Stimulated activated CD4-positive, alpha-beta T cell treated with anti-CD3 and anti-CD28 coated beads, Interleukin-12 subunit alpha, Interleukin-12 subunit beta, amount 100 ng/mL, for 48 hours (primary cell): ENCODE data around the gene DRC7.
"Not testable (repeated sequence)": the region's sequence is repeated elsewhere in the genome, so short reads cannot be mapped to it uniquely, and the experiment has no call there.

ENCODE experiments used
- DNase-seq, 3 donors: peaks; one replicate each; pipeline ENCODE4 v3.0.0-alpha.2; 2020; ENCODE audit warnings: low read depth in 2 of 3, low spot score in 1 of 3

The DRC7 gene

DNA sequence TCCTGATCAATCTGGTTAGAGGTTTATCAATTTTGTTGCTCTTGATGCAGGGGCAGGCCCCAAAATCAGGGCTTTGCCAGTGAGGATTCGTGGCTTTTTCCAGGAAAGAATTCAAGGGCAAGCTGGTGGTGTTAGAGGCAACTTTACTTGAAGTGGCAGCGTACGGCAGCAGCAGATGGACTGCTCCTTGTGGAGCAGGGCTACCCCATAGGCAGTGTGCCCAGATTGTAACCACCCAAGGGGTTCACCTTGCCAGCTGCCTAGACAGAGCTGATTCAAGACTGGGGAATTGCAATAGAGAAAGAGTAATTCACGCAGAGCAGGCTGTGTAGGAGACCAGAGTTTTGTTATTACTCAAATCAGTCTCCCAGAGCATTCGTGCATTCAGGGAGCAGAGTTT lies 16.7 kb downstream of the DRC7 start:
- DNase-seq, result no peak

DNA sequence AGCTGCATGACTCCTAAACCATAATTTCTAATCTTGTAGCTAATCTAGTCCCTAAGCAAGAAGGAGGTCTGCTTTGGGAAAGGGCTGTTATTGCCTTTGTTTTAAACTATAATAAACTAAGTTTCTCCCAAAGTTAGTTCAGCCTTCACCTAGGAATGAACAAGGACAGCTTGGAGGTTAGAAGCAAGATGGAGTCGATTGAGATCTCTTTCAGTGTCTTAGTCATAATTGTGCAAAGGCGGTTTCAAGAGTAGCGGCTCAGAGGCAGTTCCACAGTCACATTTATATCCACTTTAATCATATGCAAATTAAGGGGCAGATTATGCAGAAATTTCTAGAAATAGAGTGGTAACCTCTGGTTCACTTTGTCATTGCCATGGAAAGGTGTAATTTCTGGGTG lies 17.4 kb downstream of the DRC7 start:
- no peak for DNase-seq

DNA sequence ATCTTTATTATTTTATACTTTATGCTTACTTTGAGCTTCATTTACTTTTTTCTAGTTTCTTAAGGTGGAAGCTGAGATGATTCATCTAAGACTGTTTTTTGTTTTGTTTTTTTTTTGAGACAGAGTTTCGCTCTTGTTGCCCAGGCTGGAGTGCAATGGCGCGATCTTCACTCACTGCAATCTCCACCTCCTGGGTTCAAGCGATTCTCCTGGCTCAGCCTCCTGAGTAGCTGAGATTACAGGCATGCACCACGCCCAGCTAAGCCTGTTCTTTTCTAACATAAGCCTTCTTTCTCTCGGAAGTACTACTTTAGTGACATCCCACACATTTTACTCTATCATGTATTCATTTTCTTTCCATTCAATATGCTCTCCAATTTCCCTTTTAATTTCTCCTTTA lies 18.0 kb downstream of the DRC7 start:
- DNase-seq, result not testable (repeated sequence)

- DNase-seq, result no peak
These were observed 19.0 kb downstream of the DRC7 start for GRCh38 chr16:57713596-57713995.

- DNase-seq, result no peak
These were observed 19.4 kb downstream of the DRC7 start for GRCh38 chr16:57714047-57714446.

DNA sequence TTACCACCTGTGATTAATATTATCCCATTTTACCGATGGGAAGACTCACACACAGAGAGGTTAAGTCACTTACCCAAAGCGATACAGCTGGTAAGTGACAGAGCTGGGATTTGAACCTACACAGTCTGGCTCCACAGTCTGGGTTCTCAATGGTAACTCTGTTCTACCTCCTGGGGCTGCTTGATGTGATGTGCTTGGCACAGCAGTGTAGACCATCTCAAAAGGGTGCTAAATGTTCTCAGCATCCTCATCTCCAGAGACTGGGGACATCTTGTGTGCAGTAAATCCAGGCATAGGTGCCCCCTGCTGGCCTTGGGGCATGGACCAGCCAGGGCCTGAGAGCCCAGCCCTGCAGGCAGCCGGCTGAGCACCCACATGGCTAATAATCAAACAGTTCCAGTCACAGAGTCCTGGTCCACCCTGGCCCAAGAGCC lies 25.6 kb downstream of the DRC7 start:
- peak in 2 of 3 donors; percentile 26 to 36 for DNase-seq

- DNase-seq, result no peak
These were observed 27.0 kb downstream of the DRC7 start for GRCh38 chr16:57721356-57722209.

DNA sequence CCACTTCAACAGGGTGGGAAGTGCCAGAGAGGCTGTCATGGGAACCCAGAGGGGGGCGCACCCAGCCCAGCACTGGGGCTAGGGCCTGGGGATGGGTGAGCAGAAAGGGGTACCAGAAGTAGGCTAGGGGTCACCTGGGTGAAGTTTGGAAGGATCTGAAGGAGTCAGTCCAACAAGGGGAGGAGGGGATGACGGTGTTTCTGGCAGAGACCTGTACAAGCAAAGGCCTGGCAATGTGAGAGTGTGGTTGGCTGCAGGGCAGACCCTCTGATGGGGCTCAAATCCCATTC lies 27.5 kb downstream of the DRC7 start:
- DNase-seq, result no peak

DNA sequence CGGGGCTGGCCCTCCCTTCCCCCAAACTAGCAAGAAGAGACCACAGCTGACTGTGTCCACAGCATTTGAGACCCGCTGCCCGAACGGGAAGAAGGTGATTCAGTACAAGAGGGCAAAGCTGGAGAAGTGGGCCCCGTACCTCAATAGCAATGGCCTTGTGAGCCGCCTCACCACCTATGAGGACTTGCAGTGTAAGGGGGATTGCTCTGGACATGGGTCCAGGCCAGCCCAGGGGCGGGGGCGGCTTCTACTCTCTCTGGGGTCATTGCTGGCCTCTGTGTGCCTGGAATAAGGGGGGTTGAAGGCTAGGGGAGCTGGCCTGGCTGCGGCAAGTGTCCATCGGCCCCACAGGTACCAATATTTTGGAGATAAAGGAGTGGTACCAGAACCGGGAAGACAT lies 28.0 kb downstream of the DRC7 start:
- no peak for DNase-seq

GRCh38 chr16:57723170-57723569 lies 28.6 kb downstream of the DRC7 start:
- DNase-seq, result no peak

DNA sequence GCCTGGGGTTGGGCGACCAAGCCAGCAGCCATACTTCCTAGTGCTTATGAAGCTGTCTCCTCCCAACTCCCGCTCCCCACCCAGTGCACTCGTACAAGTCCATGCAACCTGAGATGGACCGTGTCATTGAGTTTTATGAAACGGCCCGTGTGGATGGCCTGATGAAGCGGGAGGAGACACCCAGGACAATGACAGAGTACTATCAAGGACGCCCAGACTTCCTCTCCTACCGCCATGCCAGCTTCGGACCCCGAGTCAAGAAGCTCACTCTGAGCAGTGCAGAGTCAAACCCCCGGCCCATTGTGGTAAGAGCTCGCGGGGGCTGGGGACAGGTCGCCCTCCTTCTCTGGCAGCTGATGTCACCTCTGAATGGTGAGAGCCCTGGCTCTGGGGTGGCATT lies 29.9 kb downstream of the DRC7 start:
- no peak for DNase-seq

GRCh38 chr16:57725151-57725550 lies 30.5 kb downstream of the DRC7 start:
- no peak for DNase-seq

GRCh38 chr16:57725554-57725953 lies 30.9 kb downstream of the DRC7 start:
- no peak for DNase-seq

DNA sequence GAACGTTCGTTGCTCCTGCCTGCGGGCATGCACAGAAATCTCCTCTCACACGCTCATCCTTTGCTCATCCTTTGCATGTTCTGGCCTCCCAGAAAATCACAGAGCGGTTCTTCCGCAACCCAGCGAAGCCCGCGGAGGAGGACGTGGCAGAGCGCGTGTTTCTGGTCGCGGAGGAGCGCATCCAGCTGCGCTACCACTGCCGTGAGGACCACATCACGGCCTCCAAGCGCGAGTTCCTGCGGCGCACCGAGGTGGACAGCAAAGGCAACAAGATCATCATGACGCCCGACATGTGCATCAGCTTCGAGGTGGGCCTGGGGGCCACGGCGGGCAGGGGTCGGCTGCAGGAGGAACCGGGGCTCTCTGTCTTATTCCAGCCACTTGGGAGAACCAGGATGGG lies 31.4 kb downstream of the DRC7 start:
- DNase-seq, result no peak

DNA sequence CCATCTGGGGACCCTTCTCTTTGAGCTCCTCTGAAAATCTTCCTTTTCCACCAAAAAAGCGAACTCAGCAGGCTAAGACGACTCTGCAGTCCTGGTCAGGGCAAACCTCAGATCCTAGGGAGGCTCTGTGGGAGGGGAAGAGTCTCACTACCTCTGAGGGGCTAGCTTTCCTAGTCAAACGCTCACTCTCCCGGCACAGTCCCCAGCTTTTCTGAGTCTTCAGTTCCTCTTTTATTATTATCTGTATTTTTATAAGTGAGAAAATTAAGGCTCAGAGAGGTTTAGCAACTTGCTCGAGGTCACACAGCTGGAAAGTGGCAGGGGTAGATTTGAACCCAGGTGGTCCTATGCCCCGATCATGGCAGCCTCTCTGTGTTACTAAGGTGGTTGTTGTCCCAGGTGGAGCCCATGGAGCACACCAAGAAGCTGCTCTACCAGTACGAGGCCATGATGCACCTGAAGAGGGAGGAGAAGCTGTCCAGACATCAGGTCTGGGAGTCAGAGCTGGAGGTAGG lies 31.9 kb downstream of the DRC7 start:
- DNase-seq, result no peak

GRCh38 chr16:57727610-57728009 lies 33.0 kb downstream of the DRC7 start:
- no peak for DNase-seq

GRCh38 chr16:57728336-57729181 lies 34.0 kb downstream of the DRC7 start:
- DNase-seq, result no peak

GRCh38 chr16:57729182-57729484 lies 34.5 kb downstream of the DRC7 start:
- no peak for DNase-seq

DNA sequence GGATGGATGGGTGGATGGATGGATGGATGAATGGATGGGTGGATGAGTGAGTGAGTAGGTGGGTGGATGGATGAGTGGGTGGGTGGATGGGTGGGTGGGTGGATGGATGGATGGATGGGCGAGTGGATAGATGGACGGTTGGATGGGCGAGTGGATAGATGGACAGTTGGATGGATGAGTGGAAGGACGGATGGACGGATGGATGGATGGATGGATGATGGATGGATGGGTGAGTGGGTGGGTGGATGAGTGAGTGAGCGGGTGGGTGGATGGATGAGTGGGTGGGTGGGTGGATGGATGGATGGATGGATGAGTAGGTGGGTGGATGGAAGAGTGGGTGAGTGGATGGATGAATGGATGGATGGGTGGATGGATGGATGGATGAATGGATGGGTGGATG lies 35.2 kb downstream of the DRC7 start:
- not testable (repeated sequence) for DNase-seq

DNA sequence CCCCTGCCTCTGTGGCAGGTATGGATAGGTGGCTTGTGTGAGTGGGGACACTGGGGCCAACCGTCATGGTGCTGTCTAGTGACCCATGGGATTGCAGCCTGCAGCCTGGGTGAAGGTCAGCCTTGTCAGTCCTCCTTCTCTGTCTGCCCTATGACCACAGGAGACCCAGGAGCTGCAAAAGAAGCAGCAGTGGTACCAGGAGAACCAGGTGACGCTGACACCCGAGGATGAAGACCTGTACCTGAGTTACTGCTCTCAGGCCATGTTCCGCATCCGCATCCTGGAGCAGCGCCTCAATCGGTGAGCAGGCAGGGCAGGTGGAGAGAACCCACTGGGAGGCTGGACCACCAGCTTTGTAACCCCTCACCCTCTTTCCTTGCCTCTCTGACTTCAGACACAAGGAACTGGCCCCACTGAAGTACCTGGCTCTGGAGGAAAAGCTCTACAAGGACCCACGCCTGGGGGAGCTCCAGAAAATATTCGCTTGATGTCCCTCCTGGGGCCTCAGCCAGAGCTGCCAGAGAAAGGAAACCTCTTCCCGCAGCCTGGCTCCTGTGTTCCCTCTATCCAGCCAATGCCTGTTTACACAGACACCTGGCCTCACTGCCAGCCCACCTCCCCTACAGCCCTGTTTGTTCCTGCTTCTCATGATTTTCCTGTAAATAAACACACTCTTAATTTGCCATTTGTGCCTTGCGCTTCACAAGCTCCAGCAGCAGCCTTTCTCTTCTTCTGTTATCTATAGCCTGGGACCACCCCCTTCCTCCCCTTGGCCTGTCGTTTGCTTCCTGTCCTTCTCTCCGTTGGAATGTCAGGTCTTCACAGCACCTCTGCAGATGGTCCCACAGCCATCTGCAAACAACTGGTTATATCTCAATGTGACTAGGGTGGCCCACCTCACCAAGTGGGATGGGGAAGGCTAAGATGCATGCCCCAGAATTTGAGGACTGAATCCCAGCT lies 36.4 kb downstream of the DRC7 start:
- no peak for DNase-seq

- no peak for DNase-seq
These were observed 37.4 kb downstream of the DRC7 start for GRCh38 chr16:57732037-57732436.
